ENCODE measurements around the gene ZIC5. TPM values are rescaled to one million over a fixed set of nuclear protein-coding genes. Genes with fewer than 3 reads are reported as not detected.
A peak's percentile ranks its signal among the peaks of the same experiment; 100 is the strongest.

The ZIC5 gene
- total and polyA plus RNA-seq, 8 donors = not detected

DNA sequence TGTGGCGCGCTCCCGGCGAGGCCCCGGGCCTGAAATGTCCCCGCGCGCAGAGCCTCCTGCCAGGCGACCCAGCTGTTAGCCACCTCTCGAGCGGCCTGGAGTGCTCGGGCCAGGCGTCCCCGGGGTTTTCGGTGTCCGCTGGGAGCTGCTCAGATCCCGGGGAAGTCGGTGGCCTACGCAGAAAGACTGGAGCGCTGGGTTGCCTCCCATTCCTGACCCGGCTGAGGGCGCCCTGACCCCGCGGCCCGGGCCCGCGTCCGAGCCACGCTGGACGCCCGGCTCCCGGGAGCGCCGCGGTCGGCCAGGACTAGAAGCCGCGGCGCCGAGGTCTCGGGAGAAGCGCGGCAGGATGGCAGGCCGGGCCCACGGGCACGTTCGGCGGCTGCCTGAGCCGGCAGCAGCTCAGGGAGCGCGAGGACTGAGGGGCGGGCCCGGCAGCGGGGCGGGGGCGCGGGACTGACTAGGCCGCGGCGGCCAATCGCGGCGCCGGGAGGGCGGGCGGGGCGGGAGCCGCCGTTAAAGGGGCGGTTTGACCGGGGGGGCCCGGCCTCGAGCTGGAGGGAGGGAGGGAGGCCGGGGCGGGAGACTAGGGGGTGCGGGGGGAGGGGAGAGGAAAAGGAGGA is 8.7 kb upstream of the ZIC5 start:
- Histone ChIP-seq H3K9me3 (peaks cover 0 to 36% (median 15%) of the 10 kb centered on the region in 4 donors), H3K27me3 (peaks cover 72 to 100% (median 100%) of the 10 kb centered on the region in 3 donors), H3K4me1 (peaks cover 36 to 61% (median 53%) of the 10 kb centered on the region in 4 donors), H3K36me3 (no peaks in the 10 kb centered on the region), H3K27ac (no peak overlapping the region), H3K4me3 (peak overlapping the region; percentile 43 to 63 (median 54))
- intact Hi-C loops (cut with DNase I; ENCODE audit: low total_unique reads) = no loop called here
- DNase-seq = peak; percentile 69 to 86
- WGBS, 5 donors = 0 to 5% (median 1%) methylated on average over 11 to 75 of the region's 76 CpGs
- no peak for TF ChIP-seq POLR2AphosphoS5 (IDR thresholded peaks at IDR 0.05)
- TF ChIP-seq, protein P1, sequence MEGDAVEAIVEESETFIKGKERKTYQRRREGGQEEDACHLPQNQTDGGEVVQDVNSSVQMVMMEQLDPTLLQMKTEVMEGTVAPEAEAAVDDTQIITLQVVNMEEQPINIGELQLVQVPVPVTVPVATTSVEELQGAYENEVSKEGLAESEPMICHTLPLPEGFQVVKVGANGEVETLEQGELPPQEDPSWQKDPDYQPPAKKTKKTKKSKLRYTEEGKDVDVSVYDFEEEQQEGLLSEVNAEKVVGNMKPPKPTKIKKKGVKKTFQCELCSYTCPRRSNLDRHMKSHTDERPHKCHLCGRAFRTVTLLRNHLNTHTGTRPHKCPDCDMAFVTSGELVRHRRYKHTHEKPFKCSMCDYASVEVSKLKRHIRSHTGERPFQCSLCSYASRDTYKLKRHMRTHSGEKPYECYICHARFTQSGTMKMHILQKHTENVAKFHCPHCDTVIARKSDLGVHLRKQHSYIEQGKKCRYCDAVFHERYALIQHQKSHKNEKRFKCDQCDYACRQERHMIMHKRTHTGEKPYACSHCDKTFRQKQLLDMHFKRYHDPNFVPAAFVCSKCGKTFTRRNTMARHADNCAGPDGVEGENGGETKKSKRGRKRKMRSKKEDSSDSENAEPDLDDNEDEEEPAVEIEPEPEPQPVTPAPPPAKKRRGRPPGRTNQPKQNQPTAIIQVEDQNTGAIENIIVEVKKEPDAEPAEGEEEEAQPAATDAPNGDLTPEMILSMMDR (IDR thresholded peaks at IDR 0.05) = no peak
- TF ChIP-seq POLR2A (IDR thresholded peaks at IDR 0.05) = no peak
- no peak for TF ChIP-seq EP300 (IDR thresholded peaks at IDR 0.05)

DNA sequence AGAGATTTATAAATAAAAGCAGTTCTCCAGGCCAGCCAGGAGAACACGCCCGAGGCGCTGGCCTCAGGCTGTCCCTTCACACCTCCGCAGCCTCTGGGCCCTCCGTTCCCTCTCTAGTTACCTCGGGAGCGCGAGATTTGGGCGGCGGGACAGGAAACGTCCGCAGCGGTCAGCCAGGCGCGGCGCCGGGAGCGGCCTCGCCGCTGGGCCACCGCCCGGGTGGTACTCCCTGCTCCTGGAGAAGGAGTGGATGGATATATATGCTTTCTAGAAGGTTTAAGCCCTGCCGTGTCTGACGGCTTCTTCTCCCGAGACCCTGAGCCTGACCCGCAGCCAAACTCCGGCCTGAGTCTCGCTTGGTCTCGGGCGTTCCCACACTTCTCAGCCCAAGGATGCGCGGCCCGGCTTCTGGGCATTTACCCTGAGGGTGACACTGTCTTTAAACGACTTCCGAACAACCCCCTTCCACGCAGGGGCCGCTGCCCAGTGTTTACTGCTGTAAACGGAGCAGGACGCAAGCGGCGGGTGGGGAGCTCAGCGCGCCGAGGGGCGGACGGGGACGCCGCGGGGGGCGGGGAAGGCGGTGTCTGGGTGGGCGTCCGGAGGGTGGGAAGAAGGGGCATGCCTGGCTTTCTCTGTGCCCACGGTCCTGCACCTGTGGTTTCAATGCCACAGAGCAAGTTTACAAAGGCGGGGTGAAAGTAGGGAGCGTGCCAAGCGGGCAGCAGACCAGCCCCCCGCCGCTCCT is 8.1 kb upstream of the ZIC5 start:
- peaks cover 73 to 100% (median 100%) of the 10 kb centered on the region in 3 donors for H3K27me3 ChIP-seq
- DNase-seq = peak; percentile 14 to 29
- H3K27ac ChIP-seq = no peak overlapping the region
- H3K4me1 ChIP-seq = peaks cover 36 to 56% (median 48%) of the 10 kb centered on the region in 4 donors
- 2 to 7% (median 3%) methylated on average over 44 to 59 of the region's 59 CpGs for WGBS, 5 donors
- intact Hi-C loops (cut with DNase I; ENCODE audit: low total_unique reads) = no loop called here
- H3K4me3 ChIP-seq = peak overlapping the region; percentile 43 to 63 (median 54)
- H3K9me3 ChIP-seq = peaks cover 0 to 37% (median 17%) of the 10 kb centered on the region in 4 donors
- H3K36me3 ChIP-seq = no peaks in the 10 kb centered on the region
- TF ChIP-seq, protein P1 (IDR thresholded peaks at IDR 0.05) = no peak
- no peak for TF ChIP-seq POLR2AphosphoS5 (IDR thresholded peaks at IDR 0.05)
- no peak for TF ChIP-seq EP300 (IDR thresholded peaks at IDR 0.05)
- no peak for TF ChIP-seq POLR2A (IDR thresholded peaks at IDR 0.05)

DNA sequence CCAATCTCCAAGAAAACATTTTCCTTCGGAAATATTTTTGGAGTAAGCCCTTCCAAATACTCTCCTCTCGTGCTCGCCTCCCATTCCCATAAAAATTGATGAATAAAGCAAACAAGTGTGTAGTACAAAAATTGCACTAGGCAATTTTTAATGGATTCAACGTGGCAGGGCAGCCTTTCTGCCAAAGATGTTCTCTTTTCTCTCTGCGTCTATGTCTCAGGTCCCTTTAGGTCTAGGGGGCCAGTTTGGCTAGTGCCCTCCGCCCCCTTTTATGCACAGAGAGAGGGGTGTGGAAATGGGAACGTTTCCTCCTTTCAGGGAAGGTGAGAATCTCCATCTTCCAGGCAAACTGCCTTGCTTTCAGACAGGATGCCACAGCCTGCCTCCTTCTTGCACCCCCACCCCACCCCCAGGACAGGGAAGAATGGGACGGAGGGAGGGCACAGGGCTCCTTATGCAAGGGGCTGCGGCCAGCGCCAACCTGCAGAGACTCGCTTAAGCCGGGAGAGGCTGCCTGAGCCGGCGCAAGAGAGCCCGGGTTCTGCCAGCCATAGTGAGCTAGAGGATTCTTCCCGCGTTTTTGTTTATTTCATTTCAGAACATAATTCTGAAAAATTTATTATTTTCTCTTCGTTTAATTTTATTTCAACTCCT is 7.4 kb upstream of the ZIC5 start:
- intact Hi-C loops (cut with DNase I; ENCODE audit: low total_unique reads) = no loop called here
- WGBS, 5 donors = 5 to 7% (median 7%) methylated on average over 18 of the region's 18 CpGs
- H3K27ac ChIP-seq = no peak overlapping the region

More for the DNA sequence above, 7.4 kb upstream of the ZIC5 start:
- Histone ChIP-seq H3K9me3 (peaks cover 0 to 37% (median 16%) of the 10 kb centered on the region in 4 donors), H3K4me3 (peak overlapping the region in 2 of 4 donors; percentile 60 to 63), H3K36me3 (no peaks in the 10 kb centered on the region), H3K4me1 (peaks cover 36 to 56% (median 47%) of the 10 kb centered on the region in 4 donors), H3K27me3 (peaks cover 74 to 100% (median 100%) of the 10 kb centered on the region in 3 donors)
- DNase-seq = peak in 1 of 2 donors; percentile 23
- TF ChIP-seq, protein P1 (IDR thresholded peaks at IDR 0.05) = no peak
- TF ChIP-seq POLR2A (IDR thresholded peaks at IDR 0.05) (no peak), EP300 (IDR thresholded peaks at IDR 0.05) (no peak), POLR2AphosphoS5 (IDR thresholded peaks at IDR 0.05) (no peak)
